Stimulated activated naive CD4-positive, alpha-beta T cell (primary cell): Measurements from ENCODE around the gene SLC39A9.

Experiments used
- DNase-seq, 6 experiments: peaks; one replicate each; lab custom pipeline; 2025; lab: John Stamatoyannopoulos, UW

The SLC39A9 gene

GRCh38 chr14:69398053-69398817 is at the start of gene SLC39A9, which contains the start of gene ERH:
Gene SLC39A9, plus strand, starts transcription at chr14:69398692. Its CDS starts 678 bp downstream, at chr14:69399370.
Gene ERH, minus strand, starts transcription at chr14:69398299. Its CDS starts 66 bp downstream, at chr14:69398233.
- DNase-seq, result peak; percentile 86 to 97 (median 95)

GRCh38 chr14:69349091-69349777 is 49.3 kb upstream of the SLC39A9 start:
- DNase-seq, result no peak

DNA sequence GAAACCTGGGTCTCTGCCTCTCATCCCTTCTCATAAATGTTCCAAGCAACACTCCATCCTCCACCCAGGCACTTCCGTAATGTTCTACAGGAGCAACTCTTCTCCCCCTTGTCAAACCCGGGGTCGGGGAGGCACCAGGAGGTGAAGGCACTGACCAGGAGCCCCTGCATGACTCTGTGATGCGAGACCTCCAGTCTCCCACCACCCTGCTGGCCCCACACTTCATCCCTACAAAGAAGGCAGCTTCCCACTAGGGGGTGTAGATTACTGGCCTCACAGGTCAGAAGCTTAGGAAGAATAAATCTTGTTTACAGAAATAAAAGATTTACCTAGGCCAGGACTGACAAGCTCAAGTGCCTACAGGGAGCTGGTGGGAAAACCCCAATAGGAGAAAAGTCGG is 47.6 kb upstream of the SLC39A9 start:
- DNase-seq, result no peak

- DNase-seq, result no peak
Observed at GRCh38 chr14:69351385-69351784, 47.1 kb upstream of the SLC39A9 start.

DNA sequence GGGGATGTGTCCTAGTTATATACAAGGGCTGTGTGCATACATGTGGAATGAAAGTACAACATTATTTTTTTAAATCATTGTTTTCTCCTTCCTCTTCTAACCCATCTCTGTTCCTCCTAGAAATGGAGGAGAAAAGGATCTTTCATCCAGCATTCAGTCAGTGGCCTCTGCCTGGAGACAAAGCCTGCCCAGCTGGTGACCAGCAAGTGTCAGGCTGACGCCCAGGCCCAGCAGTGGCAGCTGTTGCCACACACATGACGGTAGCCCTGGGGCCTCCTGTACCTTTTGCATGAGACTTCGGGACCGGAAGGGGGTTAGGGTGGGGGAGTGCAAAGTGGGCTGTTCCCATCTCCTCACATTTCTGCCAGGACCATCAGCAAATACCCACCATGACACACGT is 46.6 kb upstream of the SLC39A9 start:
- no peak for DNase-seq

- DNase-seq, result no peak
Observed at GRCh38 chr14:69353168-69353567, 45.3 kb upstream of the SLC39A9 start.

GRCh38 chr14:69354383-69355153 is 43.9 kb upstream of the SLC39A9 start:
- DNase-seq, result peak in 1 of 6 experiments; percentile 34

GRCh38 chr14:69355154-69355597 is 43.3 kb upstream of the SLC39A9 start:
- DNase-seq, result no peak

GRCh38 chr14:69355607-69356281 is 42.7 kb upstream of the SLC39A9 start:
- DNase-seq, result no peak

DNA sequence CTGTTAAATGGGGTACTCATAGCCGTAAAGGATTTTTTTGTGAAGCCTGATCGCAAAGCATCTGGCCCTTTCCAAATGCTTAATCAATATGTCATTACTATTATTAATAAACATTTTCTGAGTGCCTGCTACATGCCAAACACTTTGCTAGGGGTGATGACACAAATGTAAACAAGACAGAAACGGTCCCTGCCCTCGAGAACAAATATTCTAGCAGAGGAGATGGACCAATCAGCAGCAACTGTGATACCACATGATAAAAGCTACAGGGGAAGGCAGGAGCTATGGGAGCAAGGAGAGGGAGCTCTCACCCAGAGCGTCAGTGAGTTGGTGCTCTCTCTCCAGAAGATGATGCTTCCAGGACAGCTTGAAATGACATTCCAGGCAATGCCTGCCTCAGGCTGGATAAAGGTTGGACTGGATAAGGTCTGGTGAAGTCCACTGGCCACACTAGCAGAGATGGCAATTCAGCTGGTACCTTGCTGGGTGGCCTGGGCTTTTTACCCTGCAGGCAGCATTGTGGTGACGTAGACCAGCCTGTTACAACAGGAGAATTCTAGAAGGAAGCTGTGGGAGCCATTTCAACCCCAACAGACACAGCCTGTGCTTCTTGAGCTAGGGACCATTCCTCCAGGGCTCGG is 41.5 kb upstream of the SLC39A9 start:
- no peak for DNase-seq

GRCh38 chr14:69357544-69358200 is 40.8 kb upstream of the SLC39A9 start:
- DNase-seq, result no peak

GRCh38 chr14:69358233-69358963 is 40.1 kb upstream of the SLC39A9 start:
- DNase-seq, result no peak

- DNase-seq, result no peak
Observed at GRCh38 chr14:69358966-69359365, 39.5 kb upstream of the SLC39A9 start.

DNA sequence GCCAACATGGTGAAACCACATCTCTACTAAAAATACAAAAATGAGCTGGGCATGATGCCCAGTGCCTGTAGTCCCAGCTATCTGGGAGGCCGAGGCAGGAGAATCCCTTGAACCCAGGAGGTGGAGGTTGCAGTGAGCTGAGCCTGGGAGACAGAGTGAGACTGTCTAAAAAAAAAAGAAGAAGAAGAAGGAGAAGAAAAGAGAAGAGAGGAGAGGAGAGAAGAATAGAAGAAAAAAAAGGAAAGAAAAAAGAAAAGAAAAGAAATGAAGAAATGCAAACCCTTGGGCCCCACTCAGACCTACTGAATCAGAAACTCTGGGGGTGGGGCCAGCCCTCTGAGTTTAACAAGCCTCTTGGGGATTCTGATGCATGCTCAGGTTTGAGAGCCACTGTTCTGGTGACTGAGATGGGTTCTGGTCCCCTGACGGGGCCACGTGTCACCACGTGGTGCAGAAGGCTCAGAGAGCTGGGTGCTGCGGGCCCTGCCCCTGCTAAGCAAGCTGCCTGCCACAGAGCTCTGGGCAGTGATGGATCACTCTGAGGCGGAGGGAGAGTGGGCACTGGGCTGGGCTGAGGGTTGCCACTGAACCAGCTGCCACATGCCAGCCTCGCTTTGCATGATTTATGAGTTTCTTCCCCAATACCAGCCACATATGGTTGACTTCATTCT is 37.9 kb upstream of the SLC39A9 start:
- DNase-seq, result no peak

DNA sequence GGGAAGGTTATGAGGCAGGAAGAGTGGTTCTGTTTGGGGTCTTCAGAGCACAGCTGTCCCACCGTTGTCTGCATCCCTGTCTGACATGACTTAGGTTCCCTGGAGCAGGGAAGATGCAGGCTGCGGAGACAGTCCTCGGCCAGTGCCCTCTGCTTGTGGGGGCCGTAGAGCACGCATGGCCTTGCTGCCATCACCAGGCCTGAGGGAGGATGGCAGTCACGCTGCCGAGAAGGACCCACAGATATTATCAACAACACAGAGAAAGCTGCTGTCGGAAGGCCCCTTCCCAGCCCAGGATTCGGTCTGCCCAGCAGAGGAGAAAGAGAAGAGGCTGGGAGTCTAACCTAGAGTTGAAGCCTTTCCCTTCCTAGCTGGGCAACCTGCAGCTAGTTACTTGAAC is 35.4 kb upstream of the SLC39A9 start:
- DNase-seq, result no peak

- no peak for DNase-seq
Observed at GRCh38 chr14:69363964-69364363, 34.5 kb upstream of the SLC39A9 start.

- no peak for DNase-seq
Observed at GRCh38 chr14:69364378-69364777, 34.1 kb upstream of the SLC39A9 start.

- no peak for DNase-seq
Observed at GRCh38 chr14:69366069-69366468, 32.4 kb upstream of the SLC39A9 start.

DNA sequence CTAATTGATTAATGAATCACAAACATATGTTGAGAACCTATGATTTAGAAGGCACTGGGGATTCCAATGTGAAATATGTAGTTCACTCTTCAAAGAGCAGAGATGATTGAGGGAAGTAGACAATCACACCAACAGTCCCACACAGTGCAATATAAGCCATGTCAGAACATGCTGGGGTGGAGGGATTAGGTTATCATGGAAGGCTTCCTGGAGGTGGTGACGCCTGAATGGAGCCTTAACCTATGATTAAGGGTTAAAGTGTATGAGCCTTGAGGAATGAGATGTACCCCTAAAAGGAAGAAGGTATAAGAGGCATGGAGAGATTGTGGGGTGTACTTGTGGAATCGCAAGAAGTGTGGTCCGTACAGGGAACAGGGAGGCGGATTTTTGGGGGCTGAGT is 31.7 kb upstream of the SLC39A9 start:
- DNase-seq, result no peak

DNA sequence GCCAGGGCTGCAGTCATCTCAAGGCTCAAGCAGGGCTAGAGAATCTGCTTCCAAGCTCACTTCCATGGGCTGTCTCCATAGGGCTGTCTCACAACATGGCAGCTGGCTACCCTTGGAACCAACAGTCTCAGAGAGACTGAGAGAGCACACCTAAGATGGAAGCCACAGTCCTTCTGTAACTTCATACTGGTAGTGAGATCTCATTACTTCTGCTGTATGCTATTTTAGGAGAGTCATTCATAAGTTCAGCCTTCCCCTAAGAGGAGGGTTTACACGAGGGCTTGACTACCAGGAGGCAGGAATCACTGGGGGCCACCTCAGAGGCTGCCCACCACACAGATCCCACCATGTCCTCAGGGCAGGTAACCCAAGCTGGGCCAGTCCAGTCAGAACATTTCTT is 30.1 kb upstream of the SLC39A9 start:
- DNase-seq, result no peak
